HG02610 (cell line): ENCODE results near the gene VEPH1.

Source experiments
- ATAC-seq: cut with Tn5 transposase; IDR thresholded peaks from one replicate; pipeline ENCODE4 v1.9.1; 2021; ENCODE audit warnings: mild to moderate bottlenecking, moderate library complexity; ENCODE audit not compliant: unreplicated experiment

VEPH1 gene

DNA sequence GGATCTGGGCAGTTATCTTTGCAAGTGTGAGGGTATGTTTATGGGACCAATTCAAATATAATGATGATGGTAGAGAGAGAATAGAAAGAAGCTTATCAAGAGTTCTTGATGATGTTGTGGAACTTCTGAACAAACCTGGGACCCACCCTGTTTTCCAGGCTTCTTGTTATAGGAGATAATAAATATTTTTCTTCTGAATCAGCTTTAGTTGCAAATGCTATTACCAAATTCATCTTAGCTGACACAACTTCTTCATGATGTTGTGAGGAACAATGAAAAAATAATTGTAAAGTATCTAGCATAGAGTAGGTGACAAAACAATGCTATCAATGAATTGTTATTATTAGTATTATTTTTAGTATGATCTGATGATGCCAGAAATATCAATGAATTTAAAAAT is 110.1 kb downstream of the VEPH1 start:
- ATAC-seq, result no peak

GRCh38 chr3:157392104-157392503 is 111.1 kb downstream of the VEPH1 start:
- no peak for ATAC-seq

DNA sequence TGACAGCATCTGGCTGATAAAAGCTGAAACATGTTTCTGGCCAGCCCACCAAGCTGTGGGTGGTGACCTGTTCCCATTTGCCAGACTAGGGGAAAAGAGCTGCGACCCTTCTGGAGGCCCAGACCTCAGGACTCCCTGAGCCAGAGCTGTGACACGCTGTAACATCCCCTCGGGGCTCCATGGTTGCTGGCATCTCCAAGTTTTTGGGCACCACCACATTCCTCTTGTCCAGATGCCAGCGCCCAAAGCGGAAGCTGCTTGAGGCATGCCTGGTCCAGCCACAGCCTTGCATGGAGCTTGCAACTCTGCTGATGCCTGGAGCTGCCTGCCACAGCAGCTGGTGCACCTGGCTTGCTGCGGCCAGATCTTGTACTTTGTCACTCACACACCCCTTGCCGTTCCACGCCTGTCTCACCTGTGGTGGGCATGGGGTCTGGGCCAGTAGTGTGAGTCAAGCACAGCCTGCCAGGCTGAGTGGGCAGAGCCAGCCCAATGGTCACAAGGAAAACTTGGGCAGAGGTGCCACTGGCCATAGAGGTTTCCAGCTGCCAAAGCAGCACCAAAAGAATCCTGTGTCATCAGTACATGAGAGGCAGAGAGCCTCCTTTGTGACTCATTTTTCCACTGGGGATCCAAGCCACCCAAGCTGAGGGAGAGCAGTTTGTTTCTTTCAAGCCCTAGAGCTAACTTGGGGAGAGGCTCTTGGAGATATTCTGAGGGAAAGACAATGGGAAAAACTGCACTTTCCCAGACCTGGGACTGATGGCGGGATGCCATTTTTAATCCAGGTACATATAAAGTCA is 112.3 kb downstream of the VEPH1 start:
- no peak for ATAC-seq

- ATAC-seq, result no peak
These were observed 114.2 kb downstream of the VEPH1 start for GRCh38 chr3:157388976-157389375.

DNA sequence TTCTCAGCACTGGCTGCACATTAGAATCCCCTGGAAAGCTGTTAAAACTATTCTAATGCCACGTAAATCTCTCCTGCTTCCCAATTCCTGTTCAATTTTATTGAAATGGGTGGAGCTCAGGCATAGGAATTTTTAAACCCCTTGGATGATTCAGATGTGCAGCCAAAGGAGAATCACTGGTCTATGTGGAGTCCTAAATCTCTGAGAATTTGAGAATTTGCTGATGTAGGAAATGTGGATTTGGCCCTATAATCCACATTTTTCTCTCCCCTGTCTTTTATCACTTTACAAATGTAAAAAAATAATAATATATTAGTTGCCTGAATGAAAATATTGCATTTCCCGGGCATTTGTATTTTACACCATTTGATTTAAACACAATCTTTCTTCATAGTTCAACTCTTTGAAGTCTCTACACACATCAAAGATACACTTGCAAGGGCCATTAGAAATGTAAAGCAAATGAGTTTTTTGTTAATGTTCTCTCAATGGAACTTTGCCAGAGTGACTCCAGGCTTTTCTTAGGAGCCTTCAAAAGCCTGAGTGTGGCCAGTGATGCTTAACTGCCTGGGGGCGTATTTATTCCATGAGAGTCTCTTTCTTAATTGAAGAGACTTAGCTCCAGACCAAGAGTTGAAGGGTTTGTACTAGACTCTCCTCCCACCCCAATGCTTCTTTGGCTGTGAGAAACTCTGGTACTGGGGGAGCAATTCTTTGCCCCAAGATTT is 115.3 kb downstream of the VEPH1 start:
- ATAC-seq, result no peak

- ATAC-seq, result no peak
These were observed 118.7 kb downstream of the VEPH1 start for GRCh38 chr3:157384491-157384890.

DNA sequence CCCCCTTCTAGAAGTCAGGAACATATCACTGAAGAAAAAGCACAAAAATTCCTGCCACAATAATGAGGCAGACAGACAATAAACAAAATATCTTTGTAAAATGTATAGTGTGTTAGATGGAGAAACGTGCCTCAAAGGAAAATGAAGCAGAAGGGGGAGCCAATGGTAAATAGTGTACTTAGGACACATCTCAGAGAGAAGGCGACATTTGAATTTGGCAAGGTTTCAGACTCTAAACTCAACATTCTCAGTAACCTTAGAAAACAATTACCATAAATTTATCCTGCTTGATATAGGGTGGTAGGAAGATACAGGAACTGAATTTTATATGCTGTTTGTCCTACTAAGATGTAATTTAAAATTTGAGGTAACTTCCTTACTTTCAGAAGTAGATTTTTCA is 119.2 kb downstream of the VEPH1 start:
- no peak for ATAC-seq

DNA sequence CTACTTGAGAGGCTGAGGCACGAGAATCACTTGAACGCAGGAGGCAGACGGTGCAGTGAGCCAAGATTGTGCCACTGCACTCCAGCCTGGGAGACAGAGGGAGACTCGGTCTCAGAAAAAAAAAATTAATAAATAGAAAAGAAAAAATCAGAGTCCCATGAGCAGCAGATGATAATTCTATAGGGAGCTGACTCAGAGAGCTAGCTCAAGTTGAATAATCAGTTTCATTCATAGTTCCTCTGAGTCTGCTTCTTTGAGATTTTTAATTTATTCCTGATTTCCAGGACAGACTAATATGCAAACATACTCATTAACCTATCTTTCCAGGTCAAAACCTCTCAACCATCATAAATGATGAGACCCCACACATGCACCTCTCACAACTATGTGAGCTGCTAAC is 121.6 kb downstream of the VEPH1 start:
- no peak for ATAC-seq

- no peak for ATAC-seq
These were observed 123.6 kb downstream of the VEPH1 start for GRCh38 chr3:157379525-157380140.

- ATAC-seq, result no peak
These were observed 126.5 kb downstream of the VEPH1 start for GRCh38 chr3:157376603-157377300.

DNA sequence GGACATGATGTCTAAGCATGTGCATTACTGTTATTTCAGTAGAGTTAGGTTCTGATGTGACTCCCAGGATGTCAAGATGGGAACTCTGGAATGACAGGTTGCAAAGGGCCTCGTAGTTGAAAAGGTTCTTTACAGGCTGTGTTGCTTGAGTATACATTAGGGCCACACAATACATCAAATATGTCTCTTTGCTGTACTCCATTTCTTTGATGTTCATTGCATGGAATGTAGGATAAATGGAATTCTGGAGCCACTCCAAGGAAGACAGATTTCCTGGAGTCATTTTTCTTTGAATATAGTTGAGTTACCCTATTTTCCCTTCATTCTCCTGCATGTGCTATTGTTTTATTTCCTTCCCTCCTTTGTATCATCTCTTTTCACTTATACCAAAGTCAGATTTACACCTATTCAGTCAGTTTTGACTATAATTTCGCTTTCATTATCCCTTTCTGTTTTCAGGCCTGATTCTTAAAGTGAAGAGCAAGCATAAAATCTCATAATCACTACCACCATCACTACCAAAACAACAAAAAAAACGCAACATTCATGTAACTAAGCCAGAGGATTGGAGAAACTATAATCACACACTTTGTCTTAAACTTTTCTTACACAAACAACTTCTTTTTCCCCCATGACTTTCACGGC is 127.8 kb downstream of the VEPH1 start:
- no peak for ATAC-seq

DNA sequence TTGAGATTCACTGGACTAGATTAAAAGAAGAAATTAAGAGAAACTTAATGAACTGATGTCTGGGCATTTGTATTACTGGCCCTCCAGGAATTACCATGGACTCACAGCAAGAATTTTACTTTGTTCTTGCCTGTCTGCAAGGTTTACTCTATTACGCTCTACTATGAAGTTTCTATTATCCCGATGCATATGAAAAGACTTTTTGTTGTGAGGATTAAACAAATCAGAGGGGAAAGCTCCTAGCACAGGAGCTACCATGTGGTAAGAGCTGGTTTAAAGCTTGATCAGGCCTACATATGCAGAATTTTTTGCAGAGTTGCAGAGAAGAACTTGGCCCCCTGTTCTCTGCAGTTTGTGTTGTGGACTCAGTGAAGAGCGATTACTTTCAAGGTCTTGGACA is 128.3 kb downstream of the VEPH1 start:
- no peak for ATAC-seq

DNA sequence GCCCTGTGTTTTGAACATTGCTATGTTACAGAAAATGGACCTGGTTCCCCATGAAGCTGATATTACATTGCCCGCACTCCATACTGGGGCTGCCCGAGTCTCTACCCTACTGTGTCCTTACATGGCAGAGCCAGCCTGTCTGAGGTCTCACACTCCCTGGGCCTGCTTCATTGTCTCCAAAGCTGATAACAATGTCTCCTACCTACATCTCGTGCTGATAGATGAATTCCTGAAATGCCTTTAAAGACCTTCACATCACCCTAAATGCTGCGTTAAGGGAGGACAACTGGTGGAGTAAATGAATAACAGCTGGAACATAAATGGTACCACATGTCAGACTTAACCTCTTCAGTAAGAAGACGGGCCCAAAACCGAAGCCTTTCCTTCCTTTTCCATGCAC is 129.4 kb downstream of the VEPH1 start:
- no peak for ATAC-seq

- no peak for ATAC-seq
These were observed 132.3 kb downstream of the VEPH1 start for GRCh38 chr3:157370867-157371266.

DNA sequence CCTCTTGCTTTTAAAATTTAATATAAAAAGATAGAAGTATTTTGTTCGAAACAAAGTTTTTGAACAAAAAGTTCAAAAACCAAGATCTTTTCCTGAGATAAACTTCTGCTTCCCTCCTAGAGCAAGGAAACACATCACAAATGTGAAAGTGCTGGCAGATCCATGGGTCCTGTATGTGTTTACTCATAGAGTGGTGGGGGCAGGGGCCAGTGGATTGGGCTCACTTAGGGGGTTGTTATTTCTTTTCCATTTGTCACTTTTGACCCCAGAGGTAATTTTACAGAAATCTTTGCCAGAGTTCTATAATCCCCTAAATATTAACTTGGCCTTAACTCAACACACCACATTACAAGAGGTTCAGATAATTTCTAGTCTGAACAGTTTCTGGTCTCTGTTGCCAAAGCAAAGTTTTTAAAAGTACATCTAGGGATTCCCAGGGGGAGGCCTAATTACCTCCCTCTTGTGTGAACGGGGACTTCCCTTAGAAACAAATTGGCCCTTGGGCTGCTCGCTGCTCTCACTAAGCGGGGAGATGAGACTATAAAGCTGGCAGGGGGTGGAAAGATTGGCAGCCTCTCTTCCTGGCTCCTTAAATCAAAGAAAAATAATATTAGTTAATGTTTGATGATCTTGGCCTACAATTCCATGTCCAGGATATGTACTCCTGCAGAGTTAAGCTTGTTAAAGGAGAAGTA is 133.3 kb downstream of the VEPH1 start:
- no peak for ATAC-seq

DNA sequence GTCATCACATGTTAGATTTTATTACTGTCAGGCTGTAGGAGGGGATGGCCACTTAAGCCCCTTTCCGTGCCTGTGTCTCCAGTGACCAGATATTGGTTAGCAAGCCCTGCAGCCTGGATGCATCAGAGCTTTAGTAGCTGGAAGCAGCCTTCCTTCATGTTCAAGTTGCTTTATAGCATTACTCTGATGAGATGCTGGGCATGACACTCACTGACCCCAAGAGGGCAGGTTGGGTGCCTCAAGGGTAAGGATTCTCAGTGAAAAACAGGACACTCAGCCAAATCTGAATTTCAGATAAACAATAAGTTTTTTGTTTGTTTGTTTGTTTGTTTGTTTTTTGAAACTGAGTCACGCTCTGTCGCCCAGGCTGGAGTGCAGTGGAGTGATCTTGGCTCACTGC is 135.0 kb downstream of the VEPH1 start:
- no peak for ATAC-seq

DNA sequence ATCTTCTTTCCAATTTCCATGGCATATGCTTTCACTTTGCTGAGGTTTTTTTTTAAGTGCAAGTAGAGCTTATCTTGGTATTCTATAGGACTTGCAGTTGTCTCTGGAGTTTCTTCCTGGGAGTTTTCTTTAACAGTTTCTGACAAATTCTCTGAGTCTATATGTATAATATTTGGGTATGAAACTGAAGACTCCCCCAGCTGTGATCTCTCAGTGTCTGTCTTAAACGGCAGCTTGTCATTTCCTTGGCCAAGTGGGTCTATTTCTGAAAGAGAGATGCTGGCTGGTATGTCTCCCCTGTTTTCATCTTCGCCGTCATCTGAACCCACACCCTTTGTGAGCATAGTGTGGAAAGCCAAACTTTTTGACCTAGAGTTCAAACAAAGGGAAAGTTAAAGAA is 139.8 kb downstream of the VEPH1 start:
- no peak for ATAC-seq

DNA sequence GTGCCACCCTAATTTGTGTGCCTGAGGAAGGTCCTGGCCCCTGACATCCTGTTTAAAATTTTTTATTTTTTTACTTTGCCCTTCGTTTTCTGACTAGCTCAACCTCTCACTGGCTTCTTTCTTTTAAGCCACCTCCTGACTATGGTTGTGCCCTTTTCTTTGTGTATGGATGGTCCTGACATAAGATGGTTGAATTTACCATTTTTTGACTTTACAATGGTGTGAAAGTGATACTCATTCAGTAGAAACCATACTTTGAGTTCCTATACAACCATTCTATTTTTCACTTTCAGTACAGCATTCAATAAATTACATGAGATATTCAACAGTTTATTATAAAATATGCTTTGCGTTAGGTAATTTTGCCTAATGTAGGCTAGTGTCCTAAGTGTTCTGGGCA is 140.9 kb downstream of the VEPH1 start:
- no peak for ATAC-seq

- ATAC-seq, result no peak
These were observed 143.2 kb downstream of the VEPH1 start for GRCh38 chr3:157360044-157360443.

DNA sequence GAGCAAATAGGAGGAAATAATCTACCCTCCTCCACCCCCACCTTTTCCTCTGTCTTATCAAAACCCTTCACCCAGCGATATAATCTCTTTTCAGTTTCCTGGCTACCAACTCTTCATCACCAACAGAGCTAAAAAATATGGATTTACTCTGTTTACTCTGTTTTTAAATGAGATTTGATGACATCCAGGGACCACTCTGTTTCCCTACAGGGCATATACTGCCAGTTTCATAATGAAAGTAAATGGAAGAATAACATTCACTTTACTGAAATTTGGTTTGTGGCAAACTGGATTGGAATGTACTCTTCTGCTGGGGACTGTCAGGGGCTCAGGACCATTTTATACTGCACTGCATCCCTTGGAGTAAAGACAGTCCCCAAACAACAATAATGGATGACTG is 146.7 kb downstream of the VEPH1 start:
- no peak for ATAC-seq
